GM18499 (cell line): ENCODE data around the gene WNT9A.
"Not testable (repeated sequence)": the region's sequence is repeated elsewhere in the genome, so short reads cannot be mapped to it uniquely, and the experiment has no call there.

ENCODE experiments used
- ATAC-seq: cut with Tn5 transposase; IDR thresholded peaks from one replicate; pipeline ENCODE4 v1.9.1; 2021; ENCODE audit warnings: moderate number of reproducible peaks; ENCODE audit not compliant: insufficient read depth, unreplicated experiment

Gene WNT9A

DNA sequence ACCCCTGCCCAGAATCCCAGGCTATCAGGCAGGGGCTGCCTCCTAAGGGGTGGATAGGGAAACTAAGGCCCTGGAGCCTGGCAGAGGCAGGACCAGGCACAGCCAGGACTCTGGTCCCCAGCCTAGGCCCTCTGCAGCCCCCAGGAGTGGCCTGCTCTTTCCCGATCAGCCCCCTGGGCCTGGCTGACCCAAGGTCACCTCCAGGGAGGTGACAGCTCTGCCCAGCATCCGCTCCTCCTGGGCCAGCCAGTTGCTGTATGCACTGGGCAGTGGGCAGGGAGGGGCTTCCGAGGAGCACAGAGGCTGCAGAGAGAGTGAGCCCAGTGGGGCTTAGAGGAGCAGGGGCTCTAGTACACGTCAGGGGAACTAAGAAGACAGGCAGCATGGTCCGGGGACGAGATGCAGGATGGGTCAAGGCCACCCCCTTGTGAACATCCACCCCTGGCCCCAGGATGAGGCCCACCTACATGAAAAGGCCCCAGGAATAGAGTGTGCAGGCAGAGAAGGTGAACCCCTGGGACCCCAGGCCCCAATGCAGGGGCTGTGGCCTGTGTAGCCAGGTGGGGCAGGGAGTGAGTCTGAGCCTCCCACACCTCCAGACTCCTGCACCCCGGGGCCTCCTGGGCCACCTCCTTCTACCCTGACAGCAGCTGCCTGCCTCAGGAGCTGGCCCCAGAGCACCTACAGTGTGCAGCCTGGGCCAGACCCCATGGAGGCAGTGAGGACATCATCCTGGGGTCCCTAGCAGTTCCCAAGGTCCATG is 32.8 kb downstream of the WNT9A start:
- ATAC-seq, result no peak

- no peak for ATAC-seq
These were observed 33.7 kb downstream of the WNT9A start for GRCh38 chr1:227913764-227914721.

- no peak for ATAC-seq
These were observed 34.4 kb downstream of the WNT9A start for GRCh38 chr1:227913396-227913763.

DNA sequence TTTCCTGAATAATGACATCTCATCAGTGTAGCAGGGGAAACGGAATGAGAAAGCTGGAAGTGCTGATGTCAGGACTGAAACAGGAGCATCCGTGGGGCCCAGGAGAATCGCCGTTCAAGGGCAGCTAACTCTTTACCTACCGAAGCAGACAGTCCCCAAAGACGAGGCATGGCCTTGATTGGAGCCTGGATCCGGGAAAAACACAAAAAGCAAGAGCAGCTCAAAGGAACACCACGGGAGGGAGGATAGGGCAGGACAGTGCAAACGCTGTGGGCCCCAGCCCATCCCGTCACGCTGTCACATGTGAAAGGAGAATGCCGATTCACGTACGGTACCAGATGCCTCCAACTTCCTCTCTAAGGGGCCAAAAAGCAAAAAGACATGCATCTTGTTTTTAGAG is 34.9 kb downstream of the WNT9A start:
- no peak for ATAC-seq

- ATAC-seq, result no peak
These were observed 36.4 kb downstream of the WNT9A start for GRCh38 chr1:227911376-227911775.

DNA sequence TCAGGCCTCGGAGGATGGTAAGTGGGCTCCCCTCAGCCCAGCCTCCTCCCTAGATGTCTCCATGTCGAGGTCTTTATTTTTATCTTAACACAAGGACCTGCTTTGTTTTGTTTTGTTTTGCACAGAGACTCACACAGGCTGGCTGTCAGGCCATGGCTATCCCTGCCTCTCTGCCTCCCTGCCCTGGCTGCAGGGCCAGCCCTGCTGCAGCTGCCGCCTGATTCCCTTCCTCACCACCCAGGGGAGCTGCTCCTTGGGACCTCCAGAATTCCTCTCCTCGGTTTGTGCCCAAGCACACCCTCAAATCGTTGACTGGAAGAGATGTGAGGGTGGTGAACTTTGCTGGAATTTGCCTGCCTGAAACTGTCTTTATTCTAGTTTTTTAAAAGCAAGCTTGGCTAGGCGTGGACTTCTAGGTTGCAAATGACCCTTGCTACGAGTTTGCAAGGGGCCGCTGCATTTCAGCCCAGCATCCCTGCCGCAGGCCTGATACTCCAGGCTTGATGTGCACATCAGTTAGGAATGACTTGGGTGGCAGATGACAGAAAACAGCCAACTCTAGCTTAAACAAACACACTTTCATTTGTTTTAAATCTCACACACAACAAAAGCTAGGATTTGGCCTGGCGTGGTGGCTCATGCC is 37.1 kb downstream of the WNT9A start:
- no peak for ATAC-seq

DNA sequence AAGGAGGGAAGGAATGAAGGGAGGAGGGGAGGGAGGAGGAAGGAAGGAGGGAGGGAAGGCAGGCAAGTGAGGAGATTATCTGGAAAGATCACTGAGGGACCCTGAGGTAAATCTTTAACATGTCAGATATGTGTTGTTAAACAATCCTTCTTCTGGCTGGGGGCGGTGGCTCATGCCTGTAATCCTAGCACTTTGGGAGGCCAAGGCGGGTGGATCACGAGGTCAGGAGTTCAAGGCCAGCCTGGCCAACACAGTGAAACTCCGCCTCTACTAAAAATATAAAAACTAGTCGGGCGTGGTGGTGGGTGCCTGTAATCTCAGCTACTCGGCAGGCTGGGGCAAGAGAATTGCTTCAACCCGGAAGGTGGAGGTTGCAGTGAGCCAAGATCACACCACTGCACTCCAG is 37.8 kb downstream of the WNT9A start:
- ATAC-seq, result not testable (repeated sequence)

DNA sequence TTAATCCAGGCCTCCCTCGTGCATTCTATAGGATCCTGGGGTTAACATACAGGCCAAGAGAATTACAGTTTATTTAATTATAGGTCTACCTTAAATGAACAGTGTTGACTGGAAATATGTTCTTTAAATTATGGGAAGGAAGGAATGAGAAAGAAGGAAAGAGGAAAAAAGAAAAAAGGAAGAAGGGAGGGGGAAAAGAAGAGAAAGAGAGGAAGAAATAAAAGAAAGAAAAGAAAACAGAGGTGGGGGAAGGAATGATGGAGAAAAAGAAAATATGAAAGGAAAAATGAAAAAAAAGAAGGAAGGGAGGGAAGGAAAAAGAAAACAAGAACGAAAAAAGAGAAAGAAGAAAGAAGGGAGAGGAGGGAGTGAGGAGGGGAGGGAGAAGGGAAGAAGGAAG is 38.5 kb downstream of the WNT9A start:
- no peak for ATAC-seq

GRCh38 chr1:227908359-227908758 is 39.4 kb downstream of the WNT9A start:
- ATAC-seq, result no peak

DNA sequence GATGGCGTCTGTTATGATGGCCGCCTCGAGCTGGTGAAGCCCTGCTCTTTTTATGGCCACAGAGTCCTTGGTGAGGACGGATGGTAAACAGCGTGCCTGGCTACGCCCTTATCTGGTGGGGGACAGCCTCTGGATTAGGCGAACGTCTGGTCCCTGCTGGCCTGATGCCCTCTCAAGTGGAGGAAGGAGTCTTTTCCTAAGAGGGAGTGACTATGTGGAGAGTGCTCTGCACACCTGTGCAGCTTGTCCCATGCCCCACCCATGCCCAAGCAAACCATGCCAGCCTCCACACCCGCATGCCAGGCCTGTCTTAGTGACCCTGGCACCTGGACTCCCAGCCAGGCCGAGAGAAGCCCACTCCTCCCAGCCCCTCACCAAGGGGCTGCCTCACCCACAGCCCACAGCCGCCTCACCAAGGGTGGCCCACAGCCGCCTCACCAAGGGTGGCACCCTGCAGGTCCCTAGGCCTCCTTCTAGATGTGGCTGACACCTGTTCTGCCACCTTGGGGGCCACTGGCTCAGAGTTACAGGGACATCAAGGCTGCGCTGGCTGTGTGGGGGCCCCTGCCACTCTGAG is 40.2 kb downstream of the WNT9A start:
- no peak for ATAC-seq

DNA sequence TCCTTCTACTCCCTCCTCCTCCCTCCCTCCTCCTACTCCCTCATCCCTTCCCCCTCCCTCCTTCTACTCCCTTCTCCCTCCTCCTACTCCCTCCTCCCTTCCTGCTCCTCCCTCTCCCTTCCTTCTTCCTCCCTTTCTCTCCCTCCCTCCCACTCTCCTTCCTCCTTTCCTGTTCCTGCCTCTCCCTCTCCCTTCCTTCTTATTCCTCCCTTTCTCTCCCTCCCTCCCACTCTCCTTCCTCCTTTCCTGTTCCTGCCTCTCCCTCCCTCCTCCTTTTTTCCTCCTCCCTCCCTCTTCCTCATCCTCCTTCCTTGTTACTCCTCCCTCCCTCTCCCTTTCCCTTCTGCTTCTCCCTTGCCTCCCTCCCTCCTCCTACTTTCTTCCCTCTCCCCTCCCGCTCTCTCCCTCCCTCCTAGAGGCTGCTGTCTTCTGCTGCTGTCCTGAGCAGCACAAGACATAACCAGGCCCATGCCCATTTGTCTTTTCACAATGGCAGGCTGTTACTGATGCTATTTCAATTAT is 41.1 kb downstream of the WNT9A start:
- no peak for ATAC-seq

GRCh38 chr1:227905573-227906487 is 41.9 kb downstream of the WNT9A start:
- ATAC-seq, result no peak

DNA sequence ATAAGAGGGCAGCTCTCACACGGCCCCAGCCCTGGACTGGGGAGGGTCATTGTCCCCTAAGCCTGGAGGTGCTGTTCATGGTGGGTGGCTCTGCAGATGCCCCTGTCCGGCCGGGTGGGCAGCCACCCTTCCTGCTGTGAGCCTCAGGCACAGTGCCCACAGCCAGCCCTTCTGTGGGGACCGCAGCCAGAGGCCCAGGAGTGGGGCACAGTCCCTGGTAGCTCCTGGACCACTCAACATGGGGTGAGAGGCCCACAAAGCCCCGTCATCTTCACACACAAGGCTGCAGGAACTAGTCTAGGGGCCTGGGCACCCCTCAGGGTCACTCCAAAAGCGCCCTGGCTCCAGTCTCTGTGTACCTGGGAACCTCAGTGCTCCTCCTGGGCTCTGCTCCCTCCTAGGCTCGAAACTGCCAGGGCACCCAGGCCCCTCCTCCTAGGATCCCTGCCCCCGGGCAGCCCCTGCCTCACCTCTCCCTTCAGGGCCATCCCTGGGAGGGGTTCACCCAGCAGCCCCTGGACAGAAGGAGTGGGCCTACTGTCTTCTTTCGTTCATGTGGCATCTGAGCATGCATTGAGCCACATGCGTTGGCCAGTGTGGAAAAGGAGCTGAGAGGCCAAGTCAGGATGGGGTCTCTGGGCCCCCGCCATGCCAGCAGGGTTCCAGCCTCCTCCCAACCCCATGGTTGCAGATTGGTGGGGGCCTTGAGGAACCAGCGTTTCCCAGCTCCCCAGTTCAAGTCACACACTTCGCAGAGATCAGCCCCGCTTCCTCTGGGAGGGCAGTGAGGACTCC is 43.0 kb downstream of the WNT9A start:
- no peak for ATAC-seq

DNA sequence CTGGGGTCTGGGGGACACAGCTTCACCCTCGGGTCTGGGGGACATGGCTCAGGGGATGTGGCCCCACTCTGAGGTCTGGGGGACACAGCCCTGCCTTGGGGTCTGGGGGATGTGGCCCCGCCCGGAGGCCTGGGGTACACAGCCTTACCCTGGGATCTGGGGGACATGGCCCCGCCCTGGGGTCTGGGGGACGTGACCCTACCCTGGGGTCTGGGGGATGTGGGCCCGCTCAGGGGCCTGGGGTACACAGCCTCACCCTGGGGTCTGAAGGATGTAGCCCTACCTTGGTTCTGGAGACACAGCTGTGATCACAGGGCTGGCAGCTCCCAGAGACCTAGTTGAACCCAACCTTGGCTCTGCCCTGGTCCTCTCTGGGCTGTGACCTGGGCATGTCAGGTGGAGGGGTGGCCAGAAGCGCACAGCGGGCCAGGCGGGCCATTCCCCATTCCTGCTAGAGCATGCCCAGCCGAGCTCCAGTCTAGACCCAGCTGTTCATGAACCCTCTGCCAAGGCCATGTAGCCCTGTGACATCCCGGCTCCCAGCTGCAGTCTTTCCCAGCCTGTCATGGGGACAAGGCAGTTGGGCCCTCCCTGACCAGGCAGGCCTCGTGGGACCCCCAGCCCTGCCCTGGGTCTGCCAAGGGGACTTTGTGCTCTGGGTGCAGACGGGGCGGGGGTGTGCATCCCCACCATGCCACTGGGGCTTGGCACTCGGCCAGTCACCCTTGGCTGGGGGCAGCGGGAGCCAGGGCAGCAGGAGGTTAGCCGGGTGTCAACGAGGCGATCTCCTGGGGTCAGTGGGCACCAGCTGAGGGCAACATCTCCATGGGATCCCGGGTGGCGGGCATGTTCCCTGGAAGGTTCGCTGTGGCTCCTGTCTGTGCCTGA is 43.9 kb downstream of the WNT9A start:
- ATAC-seq, result no peak

- ATAC-seq, result no peak
These were observed 44.6 kb downstream of the WNT9A start for GRCh38 chr1:227903061-227903521.

- no peak for ATAC-seq
These were observed 45.1 kb downstream of the WNT9A start for GRCh38 chr1:227902641-227902990.

GRCh38 chr1:227901906-227902640 is 45.7 kb downstream of the WNT9A start:
- ATAC-seq, result no peak
